AG09309 (cell line): ENCODE results near the gene CSDE1.
"Not testable (repeated sequence)": the region's sequence is repeated elsewhere in the genome, so short reads cannot be mapped to it uniquely, and the experiment has no call there.

Experiments used
- DNase-seq: peaks from one replicate; pipeline ENCODE4 v3.0.0-alpha.2; 2010; ENCODE audit warnings: low read depth
- H3K4me3 ChIP-seq: 2 replicates; pipeline ENCODE4 v1.5.1; 2011; ENCODE audit warnings: mild to moderate bottlenecking, low read depth, low read length, moderate library complexity; ENCODE audit not compliant: control insufficient read depth
- TF ChIP-seq, protein P1 (sequence below): IDR thresholded peaks from 2 replicates; pipeline ENCODE4 v1.5.1; 2011; ENCODE audit warnings: mild to moderate bottlenecking, low read depth, low read length, inconsistent platforms; ENCODE audit not compliant: insufficient read depth, control insufficient read depth; ENCODE audit errors: missing control alignments

CSDE1 gene

GRCh38 chr1:114756009-114756892 lies 1.5 kb downstream of the CSDE1 start:
- H3K4me3 ChIP-seq, result peak overlapping the region; percentile 97
- no peak for DNase-seq
- TF ChIP-seq, protein P1, sequence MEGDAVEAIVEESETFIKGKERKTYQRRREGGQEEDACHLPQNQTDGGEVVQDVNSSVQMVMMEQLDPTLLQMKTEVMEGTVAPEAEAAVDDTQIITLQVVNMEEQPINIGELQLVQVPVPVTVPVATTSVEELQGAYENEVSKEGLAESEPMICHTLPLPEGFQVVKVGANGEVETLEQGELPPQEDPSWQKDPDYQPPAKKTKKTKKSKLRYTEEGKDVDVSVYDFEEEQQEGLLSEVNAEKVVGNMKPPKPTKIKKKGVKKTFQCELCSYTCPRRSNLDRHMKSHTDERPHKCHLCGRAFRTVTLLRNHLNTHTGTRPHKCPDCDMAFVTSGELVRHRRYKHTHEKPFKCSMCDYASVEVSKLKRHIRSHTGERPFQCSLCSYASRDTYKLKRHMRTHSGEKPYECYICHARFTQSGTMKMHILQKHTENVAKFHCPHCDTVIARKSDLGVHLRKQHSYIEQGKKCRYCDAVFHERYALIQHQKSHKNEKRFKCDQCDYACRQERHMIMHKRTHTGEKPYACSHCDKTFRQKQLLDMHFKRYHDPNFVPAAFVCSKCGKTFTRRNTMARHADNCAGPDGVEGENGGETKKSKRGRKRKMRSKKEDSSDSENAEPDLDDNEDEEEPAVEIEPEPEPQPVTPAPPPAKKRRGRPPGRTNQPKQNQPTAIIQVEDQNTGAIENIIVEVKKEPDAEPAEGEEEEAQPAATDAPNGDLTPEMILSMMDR, result no peak

GRCh38 chr1:114755006-114755931 lies 2.5 kb downstream of the CSDE1 start:
- no peak overlapping the region; the same call in 1 of the 2 replicates for H3K4me3 ChIP-seq
- TF ChIP-seq, protein P1, result no peak
- DNase-seq, result no peak

- DNase-seq, H3K4me3 ChIP-seq: not testable (repeated sequence)
Observed at GRCh38 chr1:114753702-114754101, 4.1 kb downstream of the CSDE1 start.

DNA sequence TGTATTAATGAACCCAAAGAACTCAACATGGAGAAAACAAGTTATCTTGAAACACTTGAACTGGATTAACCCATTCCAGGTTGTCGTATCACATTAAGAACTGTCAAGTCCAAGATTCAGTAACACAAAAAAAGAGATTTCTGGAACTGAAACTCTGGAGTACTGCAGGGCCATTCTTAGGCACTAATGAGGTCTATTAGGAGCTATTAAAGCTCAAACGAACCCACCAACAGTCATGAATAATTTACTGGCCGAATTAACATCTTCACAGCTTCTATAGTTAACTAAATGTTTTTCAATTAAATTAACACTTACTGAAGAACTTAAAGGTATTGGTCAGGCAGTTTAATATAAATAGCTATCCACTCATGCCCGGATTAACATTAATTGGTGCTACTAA lies 4.6 kb downstream of the CSDE1 start:
- TF ChIP-seq, protein P1, result no peak
- H3K4me3 ChIP-seq, result no peak overlapping the region
- no peak for DNase-seq

DNA sequence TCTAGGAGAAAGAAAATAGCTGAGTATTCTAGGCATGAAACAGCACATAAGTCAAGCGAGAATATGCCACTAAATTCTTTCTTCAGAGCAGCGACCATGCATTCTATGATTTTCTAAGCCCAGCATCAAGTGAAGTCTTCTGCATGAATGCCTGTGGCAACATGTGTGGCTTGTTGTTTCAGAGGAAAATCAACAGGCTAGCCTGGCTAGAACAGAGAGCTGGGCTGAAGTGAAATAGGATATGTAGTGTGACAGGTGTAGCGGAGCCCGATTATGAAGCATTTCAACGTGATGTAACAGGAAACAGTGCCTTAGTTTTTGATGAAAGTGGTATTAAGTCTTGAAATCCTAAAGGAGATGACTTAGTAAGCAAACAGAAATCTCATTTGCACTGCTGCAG lies 7.0 kb downstream of the CSDE1 start:
- TF ChIP-seq, protein P1, result no peak
- H3K4me3 ChIP-seq, result no peak overlapping the region
- DNase-seq, result no peak

DNA sequence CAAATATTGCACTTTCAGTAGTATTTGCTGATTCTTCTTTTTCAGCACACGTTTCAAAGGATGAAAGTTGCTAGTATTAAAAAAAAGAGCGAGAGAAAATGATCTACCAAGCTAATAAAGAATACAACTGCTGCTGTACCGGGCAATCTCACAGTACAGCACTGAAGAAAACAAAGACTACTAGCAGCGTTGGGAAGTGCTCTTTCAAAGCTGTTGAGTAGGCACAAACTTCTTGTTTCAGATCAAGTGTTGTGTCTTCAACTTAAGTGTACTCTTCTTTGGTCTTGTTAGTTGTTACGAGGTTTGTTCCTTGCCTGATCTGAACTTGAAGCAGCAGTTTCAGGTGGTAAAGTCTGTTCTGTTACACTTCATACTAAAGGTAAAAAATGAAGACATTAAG lies 7.9 kb downstream of the CSDE1 start:
- no peak overlapping the region for H3K4me3 ChIP-seq
- TF ChIP-seq, protein P1, result no peak
- no peak for DNase-seq

GRCh38 chr1:114746450-114747121 lies 11.2 kb downstream of the CSDE1 start:
- TF ChIP-seq, protein P1, result no peak
- H3K4me3 ChIP-seq, result no peak overlapping the region
- DNase-seq, result no peak
